ENCODE results near the gene AOAH.

The AOAH gene

DNA sequence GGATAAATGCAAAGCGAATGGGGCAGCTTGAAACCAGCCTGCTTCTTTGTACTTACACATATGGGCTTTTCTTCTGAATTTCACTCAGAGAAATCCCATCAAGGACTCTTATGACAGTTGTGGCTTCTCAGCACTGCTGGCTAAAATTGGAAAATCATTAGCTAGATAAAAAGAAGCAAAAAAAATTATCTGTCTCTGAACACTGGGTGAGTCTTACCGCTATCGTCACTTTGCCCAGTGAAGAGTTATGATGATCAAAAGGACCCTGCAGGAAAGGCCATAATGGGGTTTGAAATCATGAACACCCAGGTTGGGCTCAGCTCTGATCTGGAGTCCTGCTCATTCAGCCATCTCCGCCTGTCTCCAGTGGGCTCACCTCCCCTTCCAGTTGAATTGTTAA, 34.3 kb downstream of the AOAH start:
- DNase-seq = no peak

DNA sequence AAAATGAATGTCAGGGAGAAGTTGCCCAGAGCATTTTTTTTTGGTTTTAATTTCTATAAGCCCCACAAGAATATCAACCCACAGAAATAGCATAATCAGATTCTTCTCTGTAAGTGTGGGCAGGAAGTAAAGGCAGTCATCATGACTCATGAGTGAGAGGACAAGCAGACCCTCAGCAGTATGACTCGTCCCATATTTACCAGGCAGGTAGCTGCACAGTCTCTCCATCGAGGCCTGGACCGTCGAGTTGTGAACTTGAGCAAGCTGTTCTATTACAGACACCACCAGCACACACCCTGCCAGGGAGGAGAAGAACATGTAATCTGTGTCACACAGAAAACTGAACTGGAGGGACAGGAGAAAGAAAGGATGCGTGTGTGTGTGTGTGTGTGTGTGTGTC, 37.8 kb downstream of the AOAH start:
- DNase-seq = no peak

DNA sequence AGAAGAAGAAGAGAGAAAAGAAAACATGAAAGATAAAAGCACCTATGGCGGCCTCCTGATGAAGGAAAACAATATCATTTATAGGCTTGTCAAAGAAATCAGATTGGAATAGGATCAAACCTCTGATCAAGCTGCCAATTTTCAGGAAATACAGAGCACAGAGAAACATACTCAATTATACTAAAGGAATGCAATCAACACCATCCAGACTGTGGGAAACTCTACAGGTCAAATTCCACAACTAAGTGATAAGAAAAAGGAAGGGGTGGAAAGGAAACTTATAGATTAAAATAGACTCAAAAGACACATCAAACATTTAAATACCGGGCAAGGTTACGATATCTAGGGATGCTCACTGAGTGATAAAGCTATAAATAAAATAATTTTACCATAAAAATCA, 39.3 kb downstream of the AOAH start:
- DNase-seq = no peak

DNA sequence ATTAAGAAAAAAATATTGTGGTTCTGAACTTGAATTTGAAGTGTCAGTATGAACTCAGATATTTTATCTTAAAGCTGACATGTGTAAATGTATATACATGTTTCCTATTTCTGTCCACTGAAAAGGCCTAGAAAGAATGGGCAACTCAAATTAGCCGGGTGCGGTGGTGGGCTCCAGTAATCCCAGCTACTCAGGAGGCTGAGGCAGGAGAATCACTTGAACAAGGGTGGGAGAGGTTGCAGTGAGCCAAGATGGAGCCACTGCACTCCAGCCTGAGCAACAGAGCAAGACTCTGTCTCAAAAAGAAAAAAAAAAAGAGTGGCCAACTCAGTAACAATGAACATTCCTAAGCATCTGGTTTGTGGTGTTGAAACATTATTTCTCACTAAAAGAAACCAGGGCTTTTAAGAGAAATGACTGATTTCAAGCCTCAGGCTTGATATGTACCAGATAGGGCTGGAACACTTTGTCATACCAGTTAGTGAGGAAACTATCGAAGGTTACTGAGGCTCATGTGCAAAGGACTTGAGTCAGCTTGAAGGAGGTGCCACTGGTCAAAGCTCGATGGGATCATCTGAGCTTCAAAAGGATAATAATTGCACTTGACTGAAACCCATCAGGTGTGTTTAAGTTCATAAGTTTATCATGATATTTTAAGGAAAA, 40.5 kb downstream of the AOAH start:
- no peak for DNase-seq

DNA sequence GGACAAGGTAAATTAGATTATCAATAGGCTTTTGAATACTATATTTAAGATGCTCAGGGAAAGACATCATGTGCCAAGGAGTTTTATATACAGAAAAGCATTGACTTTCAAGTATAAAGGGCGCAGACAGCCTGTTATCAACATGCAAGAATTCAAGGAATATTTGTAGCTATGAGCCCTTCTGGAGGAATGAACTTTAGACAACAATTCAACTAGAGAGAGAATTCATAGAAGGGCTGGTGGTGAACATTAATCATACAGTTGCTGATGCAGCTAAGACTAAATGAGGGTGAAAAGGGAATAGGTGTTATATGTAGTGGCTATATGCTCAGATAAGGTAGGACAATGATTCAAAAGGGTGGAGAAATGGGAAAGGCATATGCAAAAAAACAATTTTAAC, 41.2 kb downstream of the AOAH start:
- no peak for DNase-seq

DNA sequence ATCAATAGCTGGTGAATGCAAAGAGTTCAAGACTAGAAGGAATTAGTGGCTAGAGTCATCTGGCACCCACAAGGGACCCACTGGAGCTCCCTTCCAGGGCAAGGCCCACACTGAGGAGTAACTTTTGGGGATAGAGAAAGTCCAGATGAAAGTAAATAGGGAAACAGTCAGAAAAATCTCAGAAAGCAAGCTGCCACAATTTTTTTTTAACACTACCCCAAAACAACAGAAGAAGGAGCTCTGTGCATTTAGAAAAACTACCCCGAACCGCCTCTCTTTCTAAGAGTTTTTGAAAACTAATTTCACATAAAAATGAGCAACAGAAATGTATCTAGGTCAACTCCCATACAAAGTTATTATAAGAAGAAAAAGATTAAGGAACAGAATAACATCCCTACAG, 42.2 kb downstream of the AOAH start:
- DNase-seq = no peak

DNA sequence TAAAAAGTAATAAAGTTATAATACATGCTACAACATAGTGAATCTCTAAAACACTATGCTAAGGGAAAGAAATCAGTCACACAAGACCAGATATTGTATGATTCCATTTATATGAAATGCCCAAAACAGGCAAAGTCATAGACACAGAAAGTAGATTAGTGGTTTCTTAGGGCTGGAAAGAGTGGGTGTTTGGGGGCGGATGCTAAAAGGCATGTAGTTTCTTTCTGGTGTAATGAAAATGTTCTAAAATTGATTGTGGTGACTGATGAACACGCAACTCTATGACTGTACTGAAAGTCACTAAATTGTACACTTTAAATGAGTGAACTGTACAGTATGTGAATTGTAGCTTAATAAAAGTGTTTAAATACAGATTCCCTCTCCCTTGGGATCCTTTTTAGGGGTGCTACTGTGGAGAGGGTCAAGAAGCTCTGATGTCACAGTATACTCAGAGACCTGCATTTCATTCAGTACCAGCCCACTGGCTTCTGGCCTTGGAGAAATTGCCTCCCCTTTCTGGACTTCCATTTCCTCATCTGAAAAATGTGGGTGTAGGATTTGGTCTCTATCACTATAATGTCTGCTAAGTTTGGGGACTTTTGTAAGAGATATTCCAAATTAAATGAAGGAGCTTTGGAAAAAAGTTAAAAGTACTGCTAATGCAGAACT, 46.4 kb downstream of the AOAH start:
- no peak for DNase-seq

DNA sequence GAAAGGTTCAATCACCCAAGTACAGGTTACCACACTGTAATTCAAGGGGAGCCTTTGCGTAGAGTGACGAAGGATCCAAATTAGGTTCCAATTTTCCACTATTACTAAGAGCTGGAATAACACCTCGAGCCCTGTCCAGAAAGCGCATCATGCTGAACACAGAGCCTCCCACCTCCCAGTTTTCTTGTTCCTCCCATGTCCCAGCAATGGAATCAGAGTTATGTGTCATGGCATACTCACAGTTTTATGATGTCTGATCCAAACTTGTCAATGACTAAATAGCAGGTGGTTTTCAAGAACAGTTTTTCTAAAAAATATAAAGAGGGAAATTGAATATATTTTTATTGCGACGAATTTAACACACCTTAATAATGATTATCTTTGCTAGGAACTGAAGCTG, 50.6 kb downstream of the AOAH start:
- DNase-seq = no peak

DNA sequence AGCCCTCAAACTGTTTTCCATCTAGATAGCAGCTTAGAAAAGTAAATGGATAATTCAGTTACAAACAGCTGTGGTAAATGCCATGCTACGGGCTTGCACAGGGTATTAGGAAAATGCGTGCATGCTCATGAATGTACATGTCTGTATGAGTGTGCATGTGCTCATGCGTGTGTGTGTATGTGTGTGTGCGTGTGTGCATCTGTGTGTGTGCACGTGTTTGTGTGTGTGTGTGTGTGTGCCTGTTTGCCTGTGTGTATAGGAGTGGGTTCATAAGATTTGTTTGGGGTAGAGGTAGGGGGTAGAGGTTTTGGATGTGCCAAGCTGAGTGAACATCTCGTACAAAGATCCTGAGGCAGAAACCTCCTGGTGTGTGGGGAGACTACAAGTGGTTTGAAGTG, 52.9 kb downstream of the AOAH start:
- DNase-seq = no peak

DNA sequence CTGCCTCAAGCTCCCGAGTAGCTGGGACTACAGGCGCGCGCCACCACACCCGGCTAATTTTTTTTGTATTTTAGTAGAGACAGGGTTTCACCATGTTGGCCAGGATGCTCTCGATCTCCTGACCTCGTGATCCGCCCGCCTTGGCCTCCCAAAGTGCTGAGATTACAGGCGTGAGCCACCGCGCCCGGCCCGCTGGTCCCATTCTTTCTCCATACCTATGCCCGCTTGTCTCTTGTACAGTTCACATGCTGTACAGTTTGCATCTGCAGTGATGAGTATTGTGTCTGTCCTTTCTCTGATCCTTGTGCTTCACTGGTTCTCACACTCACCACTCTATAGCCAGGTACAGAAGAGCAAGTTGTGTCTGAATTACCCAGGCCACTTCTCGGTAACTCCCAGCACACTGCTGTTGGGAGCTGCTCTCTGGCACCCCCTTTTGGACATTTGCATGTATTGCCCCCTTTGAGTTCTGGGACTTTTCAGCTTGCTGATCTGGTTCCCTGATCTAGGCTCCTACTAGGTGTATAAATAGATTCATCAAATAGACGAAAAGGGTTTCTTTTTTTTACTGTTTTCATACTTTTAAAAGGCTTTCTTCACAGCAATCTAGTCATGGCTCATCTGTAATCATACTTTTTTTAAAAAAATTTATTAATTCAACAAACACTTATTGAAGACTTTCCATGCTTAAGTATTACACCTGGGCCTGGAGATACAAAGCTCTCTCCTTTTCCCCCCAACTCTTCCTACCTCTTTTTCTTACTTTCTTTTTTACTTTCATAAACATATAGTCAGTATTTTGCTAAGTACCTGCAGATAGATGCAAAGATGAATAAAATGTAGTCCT, 53.5 kb downstream of the AOAH start:
- peak; percentile 56 for DNase-seq

DNA sequence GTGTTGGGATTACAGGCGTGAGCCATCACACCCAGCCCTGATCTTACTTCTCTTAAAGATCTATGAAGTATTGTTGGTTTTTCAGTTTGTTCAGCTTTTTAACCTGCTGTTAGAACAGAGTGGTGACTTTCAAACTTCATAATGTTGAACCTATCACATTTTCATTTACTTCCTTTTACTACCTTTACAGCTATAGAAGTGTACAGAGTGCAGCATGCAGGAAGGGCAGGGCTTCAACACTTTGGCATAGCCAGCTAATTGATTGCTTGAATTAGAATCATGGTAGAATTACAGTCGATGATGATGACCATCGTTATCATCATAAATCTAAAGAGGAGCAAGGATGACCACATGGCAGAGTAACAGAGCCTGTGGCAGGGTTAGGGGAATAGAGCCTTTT, 55.5 kb downstream of the AOAH start:
- DNase-seq = no peak

DNA sequence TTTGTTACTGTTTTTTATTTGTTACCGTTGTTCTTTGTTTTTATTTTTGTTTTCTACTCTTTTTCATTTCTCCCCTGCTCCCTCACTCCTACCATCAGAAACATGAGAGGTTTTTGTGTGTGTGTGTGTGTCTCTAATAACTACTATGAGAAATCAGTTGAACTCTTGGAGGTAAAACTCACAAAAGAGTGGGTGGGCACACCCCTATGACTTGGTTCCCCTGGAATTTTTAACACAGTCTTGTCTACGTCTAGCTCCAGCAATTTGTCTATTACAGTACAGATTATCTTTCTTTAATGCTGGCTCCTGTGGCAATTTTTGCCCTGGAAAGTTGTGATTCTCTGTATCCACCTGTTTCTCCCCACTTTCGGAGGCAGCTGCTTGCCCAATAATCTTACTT, 56.2 kb downstream of the AOAH start:
- no peak for DNase-seq

DNA sequence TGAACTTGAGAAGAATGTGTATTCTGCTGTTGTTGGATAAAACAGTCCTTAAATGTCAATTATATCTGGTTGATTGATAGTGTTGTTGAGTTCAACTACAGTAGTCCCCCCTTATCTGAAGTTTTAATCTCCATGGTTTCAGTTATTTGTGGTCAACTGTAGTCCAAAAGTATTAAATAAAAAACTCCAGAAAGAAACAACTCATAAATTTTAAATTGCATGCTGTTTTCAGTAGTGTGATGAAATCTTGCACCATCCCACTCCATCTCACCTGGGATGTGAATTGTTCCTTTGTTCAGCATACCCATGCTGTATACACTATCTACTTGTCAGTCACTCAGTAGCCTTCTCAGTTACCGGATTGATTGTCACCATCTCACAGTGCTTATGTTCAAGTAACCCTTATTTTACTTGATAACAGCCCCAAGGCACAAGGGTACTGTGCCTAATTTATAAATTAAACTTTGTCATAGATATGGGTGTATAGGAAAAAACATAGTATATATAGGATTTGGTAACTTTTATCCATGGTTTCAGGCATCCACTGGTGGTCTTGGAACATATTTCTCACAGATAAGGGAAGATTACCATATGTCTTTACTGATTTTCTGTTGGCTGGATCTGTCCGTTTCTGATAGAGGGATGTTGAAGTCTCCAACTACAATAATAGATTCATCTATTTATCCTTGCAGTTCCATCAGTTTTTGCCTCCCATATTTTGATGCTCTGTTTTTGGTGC, 57.1 kb downstream of the AOAH start:
- DNase-seq = no peak

DNA sequence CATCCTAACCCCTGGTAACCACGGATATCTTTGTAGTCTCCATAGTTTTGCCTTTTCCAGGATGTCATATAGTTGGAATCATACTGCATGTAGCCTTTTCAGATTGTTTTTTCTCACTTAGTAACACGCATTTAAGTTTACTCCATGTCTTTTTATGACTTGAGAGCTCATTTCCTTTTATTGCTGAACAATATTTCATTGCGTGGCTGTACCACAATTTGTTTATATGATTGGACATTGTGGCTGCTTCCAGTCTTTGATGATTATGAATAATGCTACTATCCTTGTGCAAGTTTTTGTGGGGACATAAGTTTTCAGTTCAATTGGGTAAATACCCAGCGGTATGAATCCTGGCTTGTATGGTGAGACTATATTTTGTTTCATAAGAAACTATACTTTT, 60.8 kb downstream of the AOAH start:
- DNase-seq = no peak

DNA sequence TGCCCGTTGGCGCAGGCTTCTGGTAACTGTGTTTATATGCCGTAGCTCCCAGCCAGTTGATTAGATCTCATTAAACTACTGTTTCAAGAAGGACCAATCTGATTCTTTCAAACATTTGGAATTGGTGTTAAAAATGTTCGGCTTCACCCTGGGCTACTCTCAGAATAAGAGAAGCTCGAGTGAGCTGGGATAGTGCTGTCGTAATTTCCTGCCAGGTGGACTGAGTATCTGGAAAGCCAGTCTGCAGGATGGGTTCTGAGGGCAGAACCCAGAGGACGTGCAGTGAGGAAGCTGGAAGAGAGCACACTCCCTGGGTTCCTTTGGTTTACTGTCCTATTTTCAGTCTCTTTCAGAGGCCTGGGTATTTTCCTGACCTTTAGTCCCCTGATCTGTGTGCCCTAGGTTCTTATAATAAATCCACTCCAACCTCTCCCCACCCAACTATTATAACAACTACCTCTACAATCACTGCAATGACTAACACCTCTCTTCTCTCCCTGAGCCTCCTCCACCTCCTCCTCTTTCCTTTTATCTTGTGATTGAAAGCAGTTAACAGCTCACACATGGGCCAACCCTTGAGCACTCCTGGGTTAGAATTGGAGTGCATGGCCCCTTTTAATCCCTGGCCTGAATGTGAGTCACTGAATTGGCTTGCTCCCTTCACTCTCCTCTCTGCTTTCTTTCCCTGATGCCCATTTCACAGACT, 63.0 kb downstream of the AOAH start:
- DNase-seq = no peak

DNA sequence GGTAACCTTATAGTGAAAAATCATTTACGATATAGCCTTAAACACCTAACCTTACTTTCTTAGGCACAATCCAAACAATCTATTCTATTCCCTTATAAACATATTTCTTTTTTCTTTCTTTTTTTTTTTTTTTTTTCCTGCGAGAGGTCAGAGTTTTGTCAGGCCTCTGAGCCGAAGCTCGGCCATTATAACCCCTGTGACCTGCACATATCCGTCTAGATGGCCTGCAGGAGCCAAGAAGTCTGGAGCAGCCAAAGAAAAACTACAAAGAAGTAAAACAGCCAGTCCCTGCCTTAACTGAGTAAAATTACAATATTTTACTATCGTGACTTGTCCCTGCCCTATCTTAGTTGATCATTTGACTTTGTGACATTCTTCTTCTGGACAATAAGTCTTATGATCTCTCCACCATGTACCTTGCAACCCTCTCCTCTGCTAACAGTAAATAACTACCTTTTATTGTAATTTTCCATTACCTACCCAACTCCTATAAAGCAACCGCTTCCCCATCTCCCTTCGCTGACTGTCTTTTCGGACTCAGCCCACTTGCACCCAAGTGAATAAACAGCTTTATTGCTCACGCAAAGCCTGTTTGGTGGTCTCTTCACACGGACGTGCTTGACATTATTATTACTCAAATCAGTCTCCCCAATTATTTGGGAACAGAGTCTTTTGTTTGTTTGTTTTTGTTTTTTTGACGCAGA, 64.5 kb downstream of the AOAH start:
- DNase-seq = no peak

DNA sequence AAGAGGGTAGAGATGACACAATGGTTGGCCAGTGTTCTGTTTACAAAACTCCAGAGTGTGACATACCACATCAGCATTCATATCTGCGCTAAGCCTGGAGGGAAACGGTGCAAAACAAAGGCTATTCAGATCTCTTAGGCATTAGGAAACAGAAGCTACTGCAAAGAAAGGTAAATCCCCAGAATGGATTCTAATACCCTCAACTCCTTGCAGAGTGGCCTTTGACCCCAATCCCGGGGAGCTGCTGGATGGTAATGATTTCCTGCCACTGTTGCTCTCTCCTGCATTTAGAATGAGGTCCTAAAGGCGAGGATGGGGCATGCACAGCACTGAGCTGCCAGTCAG, 65.2 kb downstream of the AOAH start:
- no peak for DNase-seq

DNA sequence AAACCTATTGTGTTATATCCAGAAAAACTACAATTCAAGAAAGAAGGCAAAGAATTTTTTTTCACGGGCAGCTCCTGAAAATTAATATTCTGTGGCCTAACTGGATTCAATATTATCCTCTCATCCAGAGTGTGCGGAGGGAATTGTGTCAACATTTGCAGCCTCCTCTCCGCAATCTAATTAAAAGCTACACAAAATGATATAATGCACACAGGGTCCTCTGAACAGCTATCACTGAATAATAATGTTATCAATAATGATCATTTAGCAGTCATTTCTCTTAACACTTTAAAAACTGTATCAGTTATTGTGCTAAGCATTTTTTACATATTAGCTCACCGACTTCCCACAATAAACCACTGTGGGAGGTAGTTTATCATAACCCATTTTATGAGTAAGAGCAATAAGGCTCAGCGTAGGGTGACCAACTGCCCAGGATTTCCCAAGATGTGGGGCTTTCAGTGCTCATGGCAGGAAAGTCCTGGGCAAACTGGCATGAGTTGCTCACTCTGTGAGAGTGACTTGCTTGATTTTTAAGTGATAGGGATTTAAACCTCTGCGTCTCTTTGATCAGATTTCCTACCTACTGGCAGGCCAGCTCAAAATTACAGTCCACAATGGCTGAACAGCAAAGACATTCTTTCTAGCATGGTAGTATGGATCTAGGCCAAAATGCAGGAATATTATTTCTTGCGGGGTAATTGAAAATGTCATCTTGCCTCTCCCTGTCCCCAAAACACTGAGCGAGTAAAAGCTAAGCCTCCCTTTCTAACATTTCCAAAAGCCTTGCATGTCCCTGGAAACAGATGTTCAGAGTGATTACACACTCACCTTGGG, 65.7 kb downstream of the AOAH start:
- no peak for DNase-seq

DNA sequence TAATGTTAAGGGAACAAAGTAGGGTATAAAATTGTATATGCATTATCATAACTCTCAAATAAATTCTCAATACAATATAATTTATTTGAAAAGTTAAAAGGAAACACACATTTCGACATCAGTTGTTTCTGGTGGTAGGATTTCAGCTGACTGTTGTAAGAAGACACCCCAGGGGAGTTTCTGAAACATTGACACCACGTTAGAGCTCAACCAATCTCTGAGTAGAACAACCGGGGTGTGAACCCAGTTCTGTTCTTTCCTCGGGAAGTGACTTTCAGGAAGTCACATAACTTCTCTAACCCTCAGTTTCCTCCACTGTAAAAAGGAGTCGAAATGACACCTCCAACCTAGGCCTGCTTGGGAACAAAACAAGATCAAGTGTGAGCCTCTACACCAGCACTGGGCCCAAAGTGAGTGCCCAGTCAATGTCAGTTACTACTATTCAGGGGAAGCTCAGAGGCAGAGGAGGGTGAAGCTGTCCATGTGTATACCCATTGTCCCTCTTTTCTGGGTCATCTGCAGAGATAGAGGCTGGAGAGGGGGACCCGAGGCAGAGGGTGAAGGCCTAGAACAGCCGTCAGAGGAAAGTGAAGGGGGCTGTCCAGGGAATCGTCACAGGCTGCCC, 67.1 kb downstream of the AOAH start:
- DNase-seq = no peak

DNA sequence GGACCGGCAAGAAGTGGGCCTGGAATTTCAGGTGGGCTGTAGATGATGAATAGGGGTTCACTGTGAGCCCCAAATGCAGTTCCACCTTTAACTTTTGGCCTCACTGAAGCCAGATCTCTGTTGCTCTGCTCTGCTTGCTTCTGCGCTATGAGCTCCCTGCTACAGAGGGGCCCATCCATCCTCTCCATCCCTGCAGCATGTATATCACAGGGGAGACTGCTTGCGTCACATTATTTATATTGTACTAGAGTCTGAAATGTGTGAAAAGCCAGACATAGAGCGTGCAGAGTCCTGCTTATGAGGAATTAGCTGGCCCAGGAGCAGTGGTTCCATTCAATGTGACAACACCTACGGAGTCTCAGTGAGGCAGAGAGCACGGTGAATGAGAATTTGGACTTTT, 69.9 kb downstream of the AOAH start:
- DNase-seq = no peak
